LNCaP clone FGC (cell line): ENCODE measurements around the gene PECR.

ENCODE experiments used
- DNase-seq: peaks from one replicate; pipeline ENCODE4 v3.0.0-alpha.2; 2011; ENCODE audit warnings: low read depth
- H3K4me3 ChIP-seq: 2 replicates; pipeline ENCODE4 v1.5.1; 2011; ENCODE audit warnings: mild to moderate bottlenecking, low read depth, low read length, control low read depth
- CTCF ChIP-seq: IDR thresholded peaks from 2 replicates; pipeline ENCODE4 v1.5.1; 2012; ENCODE audit warnings: mild to moderate bottlenecking; ENCODE audit not compliant: control insufficient read depth, insufficient read depth; ENCODE audit errors: extremely low read depth

The PECR gene

GRCh38 chr2:216081487-216082116 lies at the start of gene PECR, which contains the start of gene TMEM169:
Gene PECR (minus strand): TSS chr2:216081809. CDS start chr2:216081741, 68 bp downstream.
Gene TMEM169 (plus strand): TSS chr2:216081919. CDS start chr2:216095964, 14,045 bp downstream.
- no peak for TF ChIP-seq CTCF
- peak within 1 kb of the TSS; percentile 69 for H3K4me3 ChIP-seq
- peak; percentile 7 for DNase-seq

GRCh38 chr2:216130346-216130971 lies 48.9 kb upstream of the PECR start:
- TF ChIP-seq CTCF, result peak; percentile 6; the same call in 1 of the 2 replicates
- no peak overlapping the region for H3K4me3 ChIP-seq
- DNase-seq, result no peak

- no peak overlapping the region for H3K4me3 ChIP-seq
- DNase-seq, result no peak
- no peak for TF ChIP-seq CTCF
Observed at GRCh38 chr2:216126943-216127342, 45.3 kb upstream of the PECR start.

GRCh38 chr2:216121255-216121654 lies 39.6 kb upstream of the PECR start:
- DNase-seq, result no peak
- H3K4me3 ChIP-seq, result no peak overlapping the region
- TF ChIP-seq CTCF, result no peak

- H3K4me3 ChIP-seq, result no peak overlapping the region
- TF ChIP-seq CTCF, result no peak
- DNase-seq, result no peak
Observed at GRCh38 chr2:216119986-216120385, 38.4 kb upstream of the PECR start.

GRCh38 chr2:216119146-216119545 lies 37.5 kb upstream of the PECR start:
- TF ChIP-seq CTCF, result no peak
- H3K4me3 ChIP-seq, result no peak overlapping the region
- no peak for DNase-seq
